ENCODE data around the gene CNTN1. TPM values are rescaled to one million over a fixed set of nuclear protein-coding genes. Genes with fewer than 3 reads are reported as not detected.

The CNTN1 gene
- total RNA-seq, 2 donors from 2014 or later: 0.16 to 0.19 TPM

DNA sequence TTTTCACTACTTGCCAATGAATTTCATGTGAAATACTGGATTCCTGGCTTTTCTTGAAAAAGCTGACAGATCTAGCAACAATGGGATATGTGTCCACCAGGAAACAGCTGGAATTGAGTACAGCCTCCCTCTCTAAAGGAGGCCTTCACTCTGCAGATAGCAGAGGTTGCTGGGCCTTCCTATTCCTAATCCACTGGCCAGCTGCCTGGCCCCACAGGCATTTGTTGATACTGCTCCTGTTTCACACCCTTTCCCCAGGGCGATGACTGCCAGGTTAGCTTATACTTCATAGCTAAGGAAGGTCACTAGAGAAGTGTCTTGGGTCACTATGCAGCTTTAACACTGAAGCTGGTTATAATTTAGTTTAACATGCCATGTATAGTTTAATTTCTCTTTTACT is 408.3 kb downstream of the CNTN1 start:
- Histone ChIP-seq H3K9me3 (no peaks in the 10 kb centered on the region), H3K27me3 (no peaks in the 10 kb centered on the region), H3K4me1 (no peaks in the 10 kb centered on the region), H3K36me3 (no peaks in the 10 kb centered on the region), H3K4me3 (no peak overlapping the region), H3K27ac (no peak overlapping the region)
- no peak for DNase-seq (ENCODE audit: low spot score)
- TF ChIP-seq, protein P1, sequence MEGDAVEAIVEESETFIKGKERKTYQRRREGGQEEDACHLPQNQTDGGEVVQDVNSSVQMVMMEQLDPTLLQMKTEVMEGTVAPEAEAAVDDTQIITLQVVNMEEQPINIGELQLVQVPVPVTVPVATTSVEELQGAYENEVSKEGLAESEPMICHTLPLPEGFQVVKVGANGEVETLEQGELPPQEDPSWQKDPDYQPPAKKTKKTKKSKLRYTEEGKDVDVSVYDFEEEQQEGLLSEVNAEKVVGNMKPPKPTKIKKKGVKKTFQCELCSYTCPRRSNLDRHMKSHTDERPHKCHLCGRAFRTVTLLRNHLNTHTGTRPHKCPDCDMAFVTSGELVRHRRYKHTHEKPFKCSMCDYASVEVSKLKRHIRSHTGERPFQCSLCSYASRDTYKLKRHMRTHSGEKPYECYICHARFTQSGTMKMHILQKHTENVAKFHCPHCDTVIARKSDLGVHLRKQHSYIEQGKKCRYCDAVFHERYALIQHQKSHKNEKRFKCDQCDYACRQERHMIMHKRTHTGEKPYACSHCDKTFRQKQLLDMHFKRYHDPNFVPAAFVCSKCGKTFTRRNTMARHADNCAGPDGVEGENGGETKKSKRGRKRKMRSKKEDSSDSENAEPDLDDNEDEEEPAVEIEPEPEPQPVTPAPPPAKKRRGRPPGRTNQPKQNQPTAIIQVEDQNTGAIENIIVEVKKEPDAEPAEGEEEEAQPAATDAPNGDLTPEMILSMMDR (IDR thresholded peaks at IDR 0.05): no peak

DNA sequence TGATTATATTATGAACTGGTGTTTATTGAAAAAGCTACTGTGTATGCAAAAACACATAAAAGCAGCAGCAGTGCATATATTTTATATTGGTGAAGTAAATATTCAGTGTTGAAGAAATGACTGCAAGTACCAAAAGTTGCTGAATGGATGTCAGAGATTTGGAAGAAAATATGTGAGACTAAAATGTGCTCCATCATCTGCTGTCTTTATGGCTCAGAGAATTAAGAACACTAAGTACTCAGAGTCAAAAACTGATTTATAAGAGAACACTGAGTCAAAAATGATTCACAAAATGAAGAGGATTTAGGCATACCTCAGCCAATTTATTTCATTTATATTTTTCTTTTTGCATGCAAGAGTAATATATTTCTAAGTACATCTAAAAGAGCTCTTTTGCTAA is 409.6 kb downstream of the CNTN1 start:
- Histone ChIP-seq H3K4me3 (no peak overlapping the region), H3K27me3 (no peaks in the 10 kb centered on the region), H3K4me1 (no peaks in the 10 kb centered on the region), H3K36me3 (no peaks in the 10 kb centered on the region), H3K9me3 (no peaks in the 10 kb centered on the region), H3K27ac (no peak overlapping the region)
- TF ChIP-seq, protein P1 (IDR thresholded peaks at IDR 0.05): no peak
- no peak for DNase-seq (ENCODE audit: low spot score)

DNA sequence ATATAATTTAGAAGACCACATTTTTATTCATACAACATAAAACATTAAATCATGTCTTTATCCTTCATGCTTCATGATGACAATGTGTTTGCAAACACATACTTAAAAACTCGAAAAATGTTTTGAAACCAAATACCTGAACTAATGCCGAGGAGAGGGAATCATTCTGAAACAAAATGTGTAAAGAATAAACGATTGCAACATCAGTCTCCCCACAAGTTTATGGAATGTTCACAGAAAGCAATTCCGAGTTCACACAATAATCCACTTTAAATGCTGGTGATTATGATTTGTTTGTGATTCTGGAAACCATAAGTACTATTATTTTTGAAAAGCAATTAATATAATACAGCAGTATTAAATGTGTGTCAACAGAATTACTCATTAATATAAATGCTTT is 411.4 kb downstream of the CNTN1 start:
- Histone ChIP-seq H3K4me3 (no peak overlapping the region), H3K4me1 (no peaks in the 10 kb centered on the region), H3K27ac (no peak overlapping the region), H3K36me3 (no peaks in the 10 kb centered on the region), H3K27me3 (no peaks in the 10 kb centered on the region), H3K9me3 (no peaks in the 10 kb centered on the region)
- DNase-seq (ENCODE audit: low spot score): no peak
- TF ChIP-seq, protein P1 (IDR thresholded peaks at IDR 0.05): no peak

DNA sequence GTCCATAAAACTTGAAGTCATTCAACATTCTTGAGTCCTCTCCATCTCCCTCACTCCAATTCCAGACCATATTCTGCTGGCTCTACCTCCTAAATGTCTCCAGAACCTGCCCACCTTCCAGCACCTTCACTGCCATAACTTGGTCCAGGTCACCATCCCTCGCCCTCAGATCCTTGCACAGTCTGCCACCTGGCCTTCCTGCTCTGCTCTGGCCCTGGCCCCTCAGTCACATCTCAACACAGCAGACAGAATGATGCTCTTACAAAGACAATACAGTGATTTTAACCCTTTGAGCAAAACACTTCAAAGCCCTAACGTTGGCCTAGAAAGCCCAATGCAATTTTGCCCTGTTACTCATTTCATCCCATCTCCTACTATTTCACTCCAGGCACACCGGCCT is 414.1 kb downstream of the CNTN1 start:
- no peak overlapping the region for H3K4me3 ChIP-seq
- no peaks in the 10 kb centered on the region for H3K9me3 ChIP-seq
- H3K4me1 ChIP-seq: no peaks in the 10 kb centered on the region
- no peak overlapping the region for H3K27ac ChIP-seq
- no peaks in the 10 kb centered on the region for H3K27me3 ChIP-seq
- TF ChIP-seq, protein P1 (IDR thresholded peaks at IDR 0.05): no peak
- DNase-seq (ENCODE audit: low spot score): no peak
- H3K36me3 ChIP-seq: no peaks in the 10 kb centered on the region

- Histone ChIP-seq H3K27me3 (no peaks in the 10 kb centered on the region), H3K4me3 (no peak overlapping the region), H3K9me3 (no peaks in the 10 kb centered on the region), H3K36me3 (no peaks in the 10 kb centered on the region), H3K4me1 (no peaks in the 10 kb centered on the region), H3K27ac (no peak overlapping the region)
- no peak for DNase-seq (ENCODE audit: low spot score)
- TF ChIP-seq, protein P1 (IDR thresholded peaks at IDR 0.05): no peak
Observed at GRCh38 chr12:41108032-41108431, 415.8 kb downstream of the CNTN1 start.

DNA sequence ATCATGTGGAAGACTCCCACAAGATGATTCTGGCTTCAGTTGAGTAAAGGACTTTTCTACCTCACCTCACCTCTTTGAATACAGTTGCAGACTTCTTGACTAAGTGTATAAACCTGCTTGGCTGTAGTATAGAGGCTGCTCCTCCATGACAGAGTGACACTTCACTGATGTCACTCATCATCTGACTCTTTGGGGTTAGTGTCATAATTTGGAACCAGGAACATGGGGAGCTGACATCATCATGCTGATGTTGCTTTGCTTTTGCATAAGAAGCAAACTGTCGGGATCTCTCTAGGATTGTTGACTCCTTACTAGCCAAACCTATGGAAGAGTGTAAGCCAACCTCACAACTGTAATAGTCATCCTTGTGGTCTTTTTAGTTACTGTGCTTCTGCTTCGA is 420.7 kb downstream of the CNTN1 start:
- H3K27me3 ChIP-seq: no peaks in the 10 kb centered on the region
- DNase-seq (ENCODE audit: low spot score): no peak
- no peak overlapping the region for H3K4me3 ChIP-seq
- TF ChIP-seq, protein P1 (IDR thresholded peaks at IDR 0.05): no peak
- H3K9me3 ChIP-seq: no peaks in the 10 kb centered on the region
- H3K36me3 ChIP-seq: no peaks in the 10 kb centered on the region
- H3K27ac ChIP-seq: no peak overlapping the region
- no peaks in the 10 kb centered on the region for H3K4me1 ChIP-seq
